WERI-Rb-1 (cell line): Measurements from ENCODE around the gene LPAR2.

Experiments used
- DNase-seq: peaks from one replicate; pipeline ENCODE4 v3.0.0-alpha.2; 2020
- H3K27ac ChIP-seq: fragments of 250-450 bp; sonication (Bioruptor Pico); 2 replicates; pipeline ENCODE4 v1.5.1; 2020; ENCODE audit warnings: mild to moderate bottlenecking, moderate library complexity
- H3K27me3 ChIP-seq: fragments of 250-450 bp; sonication (Bioruptor Pico); 2 replicates; pipeline ENCODE4 v1.5.1; 2021; ENCODE audit warnings: mild to moderate bottlenecking, low read depth, moderate library complexity; ENCODE audit not compliant: insufficient read depth, severe bottlenecking
- H3K36me3 ChIP-seq: fragments of 250-450 bp; sonication (Bioruptor Pico); 2 replicates; pipeline ENCODE4 v1.5.1; 2020; ENCODE audit warnings: mild to moderate bottlenecking, moderate library complexity
- H3K4me3 ChIP-seq: 2 replicates; pipeline ENCODE4 v1.5.1; 2011; ENCODE audit warnings: low read depth, mild to moderate bottlenecking, control low read depth, low read length
- H3K9me3 ChIP-seq: fragments of 250-450 bp; sonication (Bioruptor Pico); 2 replicates; pipeline ENCODE4 v1.5.1; 2021; ENCODE audit warnings: mild to moderate bottlenecking, moderate library complexity; ENCODE audit not compliant: severe bottlenecking
- CTCF ChIP-seq: IDR thresholded peaks from 2 replicates; pipeline ENCODE4 v1.5.1; 2011; ENCODE audit warnings: low read depth, mild to moderate bottlenecking, control low read depth, inconsistent platforms, low read length

The LPAR2 gene

GRCh38 chr19:19655641-19656343 is 27.8 kb upstream of the LPAR2 start:
- Histone ChIP-seq H3K27me3 (no peaks in the 10 kb centered on the region), H3K36me3 (peaks cover 93% of the 10 kb centered on the region), H3K27ac (no peak overlapping the region), H3K4me3 (no peak overlapping the region), H3K9me3 (no peaks in the 10 kb centered on the region)
- no peak for DNase-seq
- TF ChIP-seq CTCF: no peak

GRCh38 chr19:19655051-19655594 is 27.1 kb upstream of the LPAR2 start:
- H3K36me3 ChIP-seq: peaks cover 98% of the 10 kb centered on the region
- no peak overlapping the region for H3K27ac ChIP-seq
- no peaks in the 10 kb centered on the region for H3K9me3 ChIP-seq
- no peak overlapping the region for H3K4me3 ChIP-seq
- H3K27me3 ChIP-seq: no peaks in the 10 kb centered on the region
- no peak for DNase-seq
- TF ChIP-seq CTCF: no peak

- no peak overlapping the region for H3K27ac ChIP-seq
- H3K36me3 ChIP-seq: peaks cover 98% of the 10 kb centered on the region
- TF ChIP-seq CTCF: no peak
- H3K4me3 ChIP-seq: no peak overlapping the region
- no peak for DNase-seq
- no peaks in the 10 kb centered on the region for H3K9me3 ChIP-seq
- H3K27me3 ChIP-seq: no peaks in the 10 kb centered on the region
Measured at GRCh38 chr19:19654441-19654840, 26.4 kb upstream of the LPAR2 start.

GRCh38 chr19:19653597-19654147 is 25.7 kb upstream of the LPAR2 start:
- Histone ChIP-seq H3K4me3 (no peak overlapping the region), H3K9me3 (no peaks in the 10 kb centered on the region), H3K36me3 (peaks cover 93% of the 10 kb centered on the region), H3K27ac (no peak overlapping the region), H3K27me3 (no peaks in the 10 kb centered on the region)
- DNase-seq: no peak
- TF ChIP-seq CTCF: no peak

- Histone ChIP-seq H3K27ac (no peak overlapping the region), H3K9me3 (no peaks in the 10 kb centered on the region), H3K36me3 (peaks cover 89% of the 10 kb centered on the region), H3K4me3 (no peak overlapping the region), H3K27me3 (no peaks in the 10 kb centered on the region)
- DNase-seq: no peak
- TF ChIP-seq CTCF: no peak
Measured at GRCh38 chr19:19652482-19653295, 24.7 kb upstream of the LPAR2 start.
